NCI-H524 treated with DMSO at 0.1 percent for 48 hours (cell line): ENCODE results near the gene HOXA2.

Experiments used
- DNase-seq: peaks from one replicate; lab custom pipeline; 2025; lab: John Stamatoyannopoulos, UW

The HOXA2 gene

DNA sequence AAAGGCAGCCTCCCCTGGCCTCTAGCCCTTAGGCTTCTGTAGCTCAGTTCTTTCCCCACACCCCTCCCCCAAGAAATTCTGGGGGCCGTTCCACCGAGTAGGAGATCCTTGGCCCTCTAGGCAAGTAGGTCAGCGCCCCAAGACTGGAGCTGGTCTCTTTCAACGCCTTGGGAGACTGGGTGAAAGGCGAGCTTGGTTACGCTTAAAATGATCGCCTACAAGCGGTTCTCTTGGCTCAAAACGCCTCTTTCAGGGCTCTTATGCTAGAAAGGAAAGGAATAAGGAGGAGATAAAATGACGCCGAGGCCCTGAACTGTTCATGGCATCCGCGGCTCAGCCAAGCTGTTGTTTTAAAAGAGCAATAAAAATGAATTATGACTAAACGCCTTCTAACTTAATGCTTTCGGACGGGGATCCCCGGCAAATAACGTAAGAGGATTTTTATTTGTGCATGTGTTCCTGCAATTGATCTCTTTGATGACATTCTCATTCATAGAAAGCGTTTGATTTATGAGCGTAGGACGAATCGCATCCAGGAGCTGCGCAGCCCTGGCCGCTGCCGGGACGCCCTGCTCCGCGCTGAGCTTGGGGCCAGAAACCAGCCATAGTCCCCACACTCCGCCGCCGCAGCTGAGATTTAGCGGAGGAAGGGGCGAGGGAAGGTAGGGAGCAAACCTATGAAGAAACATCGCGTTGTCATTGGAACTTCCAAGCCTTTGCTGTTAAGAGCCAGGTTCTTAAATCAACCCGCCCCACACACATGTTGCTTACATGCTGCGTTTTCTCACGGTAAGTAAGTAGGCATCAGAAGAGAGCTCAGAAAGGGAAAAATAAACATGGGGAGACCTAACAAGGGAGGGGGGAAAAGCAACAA, 3.7 kb downstream of the HOXA2 start:
- no peak for DNase-seq

DNA sequence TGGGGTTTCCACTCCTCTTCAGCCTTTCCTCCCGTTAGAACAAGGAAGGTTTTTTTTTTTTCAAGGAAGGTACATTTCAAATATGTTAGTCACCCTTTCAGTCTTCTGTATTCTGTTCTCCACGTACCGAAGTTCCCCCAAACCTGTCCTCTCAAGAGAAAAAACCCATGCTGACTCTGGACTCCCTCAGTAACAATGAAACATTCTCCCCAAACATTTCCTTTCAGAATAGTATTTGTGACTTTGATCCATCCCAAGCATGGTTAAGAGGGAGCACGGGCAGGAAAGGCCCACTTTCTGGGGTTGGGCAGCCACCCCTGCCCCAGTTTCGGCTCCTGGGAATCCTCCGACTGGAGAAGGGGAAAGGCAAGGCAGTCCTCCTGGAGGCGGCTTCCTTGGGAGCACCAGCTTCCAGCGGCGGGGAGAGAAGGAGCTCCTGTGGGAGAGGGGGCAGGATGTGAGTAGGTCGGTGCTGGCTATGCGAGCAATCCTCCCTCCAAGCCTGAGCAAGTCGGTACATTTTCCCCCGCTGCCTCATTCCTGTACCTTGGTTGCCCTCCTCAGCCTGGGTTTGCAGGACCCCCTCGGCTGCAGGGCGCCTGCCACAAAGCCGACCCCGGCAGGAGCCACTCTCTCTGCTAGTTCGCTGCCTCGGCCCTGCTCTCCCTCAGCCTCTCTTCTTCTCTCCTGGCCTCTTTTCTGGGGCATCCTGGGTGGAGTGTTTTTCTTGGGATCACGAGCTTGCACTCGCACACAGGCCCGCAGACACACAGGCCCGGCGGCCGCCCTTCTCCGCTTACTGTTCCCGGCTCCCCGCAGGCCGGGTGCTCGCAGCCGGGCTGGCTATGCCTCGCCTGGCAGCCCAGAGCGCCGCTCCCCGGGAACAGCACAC, 4.6 kb downstream of the HOXA2 start:
- DNase-seq: no peak

DNA sequence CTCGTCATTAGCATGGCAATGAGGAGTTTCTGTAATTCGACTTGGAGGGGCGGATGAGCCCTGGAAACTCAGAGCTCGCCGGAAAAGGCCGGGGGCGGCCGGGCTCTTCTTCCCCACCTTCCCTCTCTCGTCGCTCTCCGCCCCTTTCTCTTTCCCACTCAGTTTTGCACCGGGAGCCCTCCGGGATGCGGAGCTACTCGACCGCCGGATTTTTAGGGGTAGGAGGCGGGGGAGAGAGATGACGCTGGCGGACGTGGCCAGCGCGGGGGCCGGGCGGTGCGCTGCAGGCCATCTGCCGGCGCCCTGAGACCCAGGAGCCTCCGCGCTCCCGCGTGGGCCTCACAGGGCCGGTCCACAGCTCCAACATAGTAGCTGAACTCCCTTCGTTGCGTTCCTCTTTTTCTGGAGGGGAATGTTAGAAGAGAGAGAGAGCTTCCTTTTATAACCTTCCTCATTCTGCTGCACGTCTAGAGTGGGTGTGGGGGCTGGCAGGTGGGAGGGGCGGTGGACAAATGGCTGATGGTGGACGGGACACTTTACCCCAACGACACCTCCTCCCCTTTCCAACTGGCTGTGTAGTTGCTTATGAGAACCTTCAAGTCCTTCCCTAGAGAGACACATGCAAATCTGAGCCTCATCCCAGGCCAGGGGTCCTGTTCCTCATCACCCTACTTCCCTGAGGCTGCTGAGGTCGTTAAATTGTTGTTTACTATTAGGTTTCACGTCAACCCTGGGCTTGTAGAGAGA, 5.5 kb downstream of the HOXA2 start:
- DNase-seq: no peak

DNA sequence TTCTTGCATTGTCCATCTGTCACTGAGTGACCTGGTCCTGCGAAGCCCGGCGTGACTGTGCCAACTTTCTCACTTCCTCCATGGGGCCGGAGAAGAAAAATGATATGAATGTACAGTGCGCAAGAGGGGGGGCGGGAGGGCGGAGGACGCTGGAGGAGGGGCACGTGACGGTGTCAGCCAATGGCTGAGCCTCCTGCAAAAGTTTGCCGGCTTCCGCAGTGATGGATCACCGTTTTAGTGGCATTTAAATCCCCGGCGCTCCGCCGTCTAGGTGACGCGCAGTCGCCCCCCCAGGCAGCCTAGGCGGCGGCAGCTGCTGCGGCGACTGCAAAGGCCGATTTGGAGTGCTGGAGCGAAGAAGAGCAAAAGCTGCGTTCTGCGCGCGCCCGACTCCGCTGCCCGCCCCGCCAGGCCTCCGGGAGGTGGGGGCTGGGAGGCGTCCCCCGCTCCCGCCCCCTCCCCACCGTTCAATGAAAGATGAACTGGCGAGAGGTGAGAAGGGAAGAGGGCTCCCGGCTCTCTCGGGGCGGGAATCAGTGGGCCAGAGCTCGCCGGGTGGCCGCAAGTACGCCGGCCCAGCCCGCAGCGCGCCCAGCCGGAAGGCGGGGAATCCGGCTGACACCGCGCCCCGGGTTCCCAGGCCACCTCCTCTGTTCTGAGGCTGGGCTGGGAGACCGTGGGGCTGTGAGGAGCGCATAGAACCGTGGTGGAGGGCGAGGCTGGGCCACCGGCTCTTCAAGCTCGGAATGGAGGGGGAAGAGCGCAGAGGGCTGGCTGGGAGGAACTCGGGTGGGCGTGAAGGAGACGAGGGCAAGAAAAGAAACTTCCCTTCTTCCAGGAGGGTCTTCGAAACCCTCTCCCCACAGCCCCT, 6.4 kb downstream of the HOXA2 start, which contains the start of gene HOXA1:
TSS of gene HOXA1 (minus strand) at position 104 of the 871 bp plus-strand sequence. CDS start at position 16, 88 bp downstream.
- DNase-seq: peak; percentile 50

DNA sequence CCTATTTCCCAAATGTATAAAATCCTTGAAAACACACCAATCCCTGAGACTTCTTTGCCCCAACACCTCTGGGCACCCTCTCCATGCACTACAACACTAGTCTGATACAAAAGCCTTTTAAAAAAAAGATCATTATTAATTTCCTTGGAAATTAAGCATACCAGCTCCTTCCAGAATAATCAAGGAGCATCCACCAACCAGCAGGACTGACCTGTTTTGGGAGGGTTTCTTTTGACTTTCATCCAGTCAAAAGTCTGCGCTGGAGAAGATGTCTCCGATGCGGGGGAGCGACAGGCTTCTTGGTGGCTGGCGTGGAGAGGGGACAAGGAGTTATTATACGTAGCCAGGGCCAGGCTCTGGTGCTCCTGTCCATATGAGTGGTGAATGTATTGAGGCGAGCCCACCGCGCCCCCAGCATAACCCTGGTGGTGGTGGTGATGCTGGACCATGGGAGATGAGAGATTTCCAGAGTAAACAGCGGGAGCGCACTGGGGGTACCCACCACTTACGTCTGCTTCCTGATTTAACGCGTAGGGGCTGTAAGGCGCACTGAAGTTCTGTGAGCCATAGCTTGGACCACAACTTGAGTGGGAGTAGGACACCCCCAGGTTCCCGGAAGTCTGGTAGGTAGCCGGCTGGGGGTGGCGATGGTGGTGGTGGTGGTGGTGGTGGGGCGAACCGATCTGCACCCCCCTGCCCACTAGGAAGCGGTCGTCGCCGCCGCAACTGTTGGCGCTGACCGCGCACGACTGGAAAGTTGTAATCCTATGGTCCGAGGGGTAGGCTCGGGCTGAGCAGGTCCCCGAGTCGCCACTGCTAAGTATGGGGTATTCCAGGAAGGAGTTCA, 7.2 kb downstream of the HOXA2 start:
- no peak for DNase-seq

DNA sequence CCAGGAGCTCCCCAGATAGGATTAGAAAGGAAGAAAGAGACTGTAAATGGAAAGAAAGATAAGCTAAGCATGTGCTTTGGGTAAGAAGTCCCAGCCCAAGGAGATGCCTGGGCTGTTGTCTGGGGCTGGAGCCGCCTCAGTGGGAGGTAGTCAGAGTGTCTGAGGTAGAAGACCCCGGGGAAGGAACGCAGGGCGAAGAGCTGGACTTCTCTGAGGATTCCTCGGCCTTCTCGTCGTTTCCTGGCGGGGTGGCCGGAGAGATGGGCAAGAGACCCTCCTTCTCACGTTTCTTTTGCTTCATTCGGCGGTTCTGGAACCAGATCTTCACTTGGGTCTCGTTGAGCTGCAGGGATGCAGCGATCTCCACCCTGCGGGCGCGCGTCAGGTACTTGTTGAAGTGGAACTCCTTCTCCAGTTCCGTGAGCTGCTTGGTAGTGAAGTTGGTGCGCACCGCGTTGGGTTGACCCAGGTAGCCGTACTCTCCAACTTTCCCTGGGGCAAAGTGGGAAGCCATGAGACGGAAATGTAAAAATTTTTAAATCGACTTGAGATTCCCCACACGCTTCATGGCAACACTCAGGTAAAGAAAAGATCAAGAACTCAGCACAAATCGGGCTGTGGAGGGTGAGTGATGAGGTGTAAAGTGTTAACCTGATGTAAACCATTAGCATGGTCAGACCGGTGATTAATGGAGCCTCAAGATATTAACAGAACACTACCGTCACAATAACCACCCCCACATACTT, 8.0 kb downstream of the HOXA2 start:
- DNase-seq: no peak

DNA sequence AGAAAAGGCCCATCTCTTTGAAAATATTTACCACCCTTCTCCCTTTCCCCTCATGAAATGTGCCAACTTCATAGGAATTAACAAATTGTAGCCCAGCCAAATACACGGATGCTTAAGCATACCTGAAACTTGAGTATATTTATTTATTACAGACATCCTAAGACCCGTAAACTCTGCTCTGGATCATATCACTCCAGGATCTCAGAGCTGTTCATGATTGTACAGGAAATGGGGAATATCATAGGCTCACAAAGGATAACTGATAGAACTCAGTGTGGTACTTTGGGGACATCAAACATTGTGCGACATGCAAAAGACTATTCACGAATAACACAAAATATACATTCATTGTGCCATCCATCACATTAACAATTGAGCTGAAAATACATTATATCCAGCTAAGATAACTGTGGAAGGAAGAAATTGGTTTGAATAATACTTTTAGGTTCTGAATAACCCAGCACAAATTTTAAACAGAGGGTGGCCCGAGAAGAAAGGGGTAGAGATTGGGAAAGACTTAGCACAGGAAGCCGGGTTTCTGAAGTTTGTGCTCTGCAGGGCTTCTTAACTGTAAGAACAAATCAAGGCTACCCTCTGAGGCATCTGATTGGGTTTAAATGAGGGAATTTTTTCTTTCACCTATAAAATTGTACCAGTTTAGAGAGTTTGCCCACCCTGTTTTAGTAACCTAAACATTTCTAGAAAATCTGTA, 9.1 kb downstream of the HOXA2 start:
- DNase-seq: no peak

DNA sequence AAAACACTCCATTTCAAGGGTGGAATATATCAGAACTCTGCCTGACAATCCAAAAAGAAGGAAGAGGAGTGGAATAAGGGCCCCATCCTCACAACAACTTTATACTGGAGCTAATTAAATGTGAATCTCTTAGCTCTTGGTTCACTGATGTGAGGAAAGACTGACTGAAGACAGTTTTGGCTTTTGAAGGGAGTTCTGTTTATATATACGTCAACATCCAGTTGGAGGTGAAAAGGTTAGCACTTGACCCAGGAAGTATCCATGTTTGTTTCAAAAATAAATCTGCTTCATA, 9.7 kb downstream of the HOXA2 start:
- no peak for DNase-seq

DNA sequence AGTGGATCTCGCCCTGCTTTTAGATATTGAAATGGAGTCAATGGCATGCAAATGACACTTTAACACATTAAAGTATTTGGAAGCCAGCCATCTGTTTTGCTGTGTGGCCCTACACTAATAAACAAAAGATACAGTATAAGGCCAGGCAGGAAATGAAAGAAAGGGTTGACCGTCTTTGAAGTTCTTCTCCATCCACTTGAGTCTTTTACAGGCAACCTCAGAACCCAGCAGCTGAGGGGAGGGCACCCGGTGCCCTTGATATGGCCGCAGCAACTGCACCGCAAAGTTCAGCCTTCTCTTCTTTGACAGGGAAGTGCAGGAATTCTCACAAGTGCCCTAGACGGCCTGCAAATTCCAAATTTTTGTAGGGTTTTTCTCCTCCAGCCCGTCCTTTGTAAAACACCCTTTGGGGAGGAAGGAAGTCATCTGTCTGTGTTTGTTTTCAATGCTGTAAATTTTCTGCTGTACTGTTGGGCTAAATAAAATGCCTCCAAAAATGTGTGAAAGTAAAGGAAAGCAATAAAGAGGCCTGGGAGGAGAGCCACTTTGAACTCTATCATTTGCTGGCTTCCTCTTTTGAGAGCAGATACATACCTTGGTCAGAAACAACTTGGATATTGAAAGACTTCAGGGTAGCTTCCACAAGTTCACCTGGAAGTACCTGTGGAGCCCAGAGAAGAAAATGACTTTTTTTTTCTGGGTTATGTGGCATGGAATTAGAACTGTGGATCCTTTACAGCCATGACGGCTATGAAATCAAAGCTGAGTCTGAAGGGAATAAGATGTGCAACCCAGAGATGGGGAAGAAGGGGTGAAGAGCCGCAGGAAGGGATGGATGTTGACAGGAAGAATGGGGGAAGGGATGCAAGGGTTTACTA, 10.3 kb downstream of the HOXA2 start:
- no peak for DNase-seq

DNA sequence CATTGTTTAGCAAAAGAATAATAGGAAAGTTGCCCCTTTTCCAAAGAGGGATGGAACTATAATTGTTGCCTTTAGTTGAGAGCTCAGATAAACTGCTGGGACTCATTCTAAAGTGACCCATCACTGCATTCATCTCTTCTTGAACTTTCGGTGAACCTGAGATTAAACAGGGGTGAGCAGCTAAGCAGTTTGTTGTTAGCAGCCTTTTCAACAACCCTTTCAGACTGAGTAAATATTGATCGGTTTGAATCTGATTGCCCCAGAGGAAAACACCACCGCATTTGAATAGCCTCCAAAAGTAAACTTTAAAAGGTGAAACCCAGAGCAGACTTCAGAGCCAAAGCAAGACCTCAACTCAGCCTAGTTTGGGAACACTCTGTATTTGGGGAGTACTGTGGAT, 11.4 kb downstream of the HOXA2 start:
- no peak for DNase-seq

DNA sequence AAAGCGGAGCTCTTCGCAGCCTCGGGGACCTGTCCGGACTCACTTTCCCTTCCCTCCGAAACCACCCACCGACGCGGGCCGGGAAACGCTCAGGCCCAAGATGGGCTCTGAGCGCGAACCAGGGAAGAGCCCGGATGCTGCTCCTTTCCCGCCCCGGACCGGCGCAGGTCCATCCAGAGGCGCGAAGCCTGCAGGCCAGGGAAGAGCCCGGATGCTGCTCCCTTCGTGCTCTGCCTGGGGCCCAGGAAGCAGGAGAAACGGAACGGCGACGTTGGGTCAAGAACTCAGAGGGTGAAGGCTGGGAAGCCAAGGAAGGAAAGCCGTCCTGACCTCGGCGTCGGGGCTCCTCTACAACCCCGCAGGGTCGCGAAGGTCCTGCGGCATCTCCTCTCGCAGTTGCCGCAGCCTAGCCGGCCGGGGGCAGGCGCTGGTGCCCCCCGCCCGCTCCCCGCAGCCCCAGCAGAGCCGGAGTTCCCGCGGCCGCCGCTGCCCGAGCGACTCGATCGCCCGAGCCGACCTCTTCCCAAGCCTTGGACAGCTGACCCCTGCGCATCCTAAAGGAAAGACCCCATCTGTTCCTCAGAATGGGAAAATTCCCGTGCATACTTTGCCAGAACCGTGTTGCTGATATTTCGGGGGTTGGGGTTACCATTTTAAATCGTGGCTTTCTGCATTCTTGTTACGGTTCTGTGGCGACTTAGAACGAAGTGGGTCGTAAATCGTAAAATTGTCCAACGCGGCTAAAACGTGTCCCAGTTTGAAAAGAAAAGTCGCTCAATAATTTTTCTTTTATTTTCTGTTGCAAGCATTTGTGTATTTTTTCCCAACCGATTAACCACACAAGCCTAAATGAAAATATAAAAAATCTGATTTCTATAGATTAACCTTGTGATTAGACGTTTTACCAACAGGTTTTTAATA, 14.2 kb downstream of the HOXA2 start:
- no peak for DNase-seq

DNA sequence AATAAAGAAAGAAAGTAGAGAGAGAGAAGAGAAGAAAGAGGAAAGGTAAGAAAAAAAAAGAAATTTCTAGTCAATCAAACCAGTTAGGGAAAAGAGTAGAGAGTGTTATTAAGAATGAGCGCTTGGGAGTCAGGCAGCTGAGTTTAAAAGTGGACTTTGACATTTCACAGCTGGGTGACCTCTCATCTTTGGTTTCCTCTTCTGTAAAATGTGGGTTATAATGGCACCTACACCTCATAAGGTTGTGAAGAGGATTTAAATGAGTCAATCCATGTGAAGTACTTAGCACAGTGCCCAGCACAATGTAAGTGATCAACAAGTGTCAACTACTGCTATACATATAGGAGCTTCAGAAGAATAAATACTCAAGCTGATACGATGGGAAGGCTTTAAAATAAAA, 18.8 kb downstream of the HOXA2 start:
- no peak for DNase-seq

DNA sequence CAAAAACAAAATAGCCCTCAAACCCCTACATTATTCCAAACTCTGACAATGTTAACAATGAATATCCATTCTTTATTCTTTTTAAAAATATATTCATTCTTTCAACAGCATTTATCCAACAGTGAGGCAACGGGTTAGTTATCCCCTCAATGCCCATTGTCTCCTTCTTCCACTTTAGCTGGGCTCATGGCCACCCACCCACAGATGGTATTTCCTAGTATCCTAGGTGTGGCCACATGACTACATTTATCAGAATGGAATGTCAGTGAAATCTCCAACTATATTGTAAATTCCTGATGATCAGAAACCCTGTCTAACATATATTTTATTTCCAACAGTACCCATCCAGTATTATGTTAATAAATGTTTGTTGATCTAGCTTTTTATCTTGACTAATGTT, 20.3 kb downstream of the HOXA2 start:
- no peak for DNase-seq

DNA sequence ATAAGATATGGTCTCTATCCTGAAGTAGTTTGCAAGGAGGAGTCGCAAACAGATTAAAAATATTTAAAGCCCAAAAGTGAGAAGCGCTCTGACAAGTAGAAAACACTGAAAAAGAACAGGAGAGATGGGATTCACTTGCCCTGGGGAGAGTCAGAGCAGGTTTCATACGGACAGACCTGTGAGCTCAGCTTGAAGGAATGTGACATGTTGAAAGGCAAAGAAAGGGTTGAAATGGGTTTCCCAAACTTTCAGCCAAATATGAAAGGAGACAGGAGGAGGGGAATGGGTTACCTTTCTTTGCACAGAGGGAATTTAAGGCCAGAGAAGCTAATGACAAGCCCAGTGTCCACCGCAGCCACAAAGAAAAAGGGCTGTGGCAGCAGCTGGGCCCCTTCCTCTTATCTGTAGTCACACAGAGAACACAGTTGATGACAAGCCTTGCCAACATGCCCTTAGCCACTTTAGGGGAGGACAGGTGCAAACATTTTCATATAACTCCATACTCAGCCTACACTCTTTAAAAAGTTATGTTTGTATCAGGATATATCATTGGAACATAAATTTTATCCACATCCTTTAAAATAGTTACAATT, 21.5 kb downstream of the HOXA2 start:
- no peak for DNase-seq

DNA sequence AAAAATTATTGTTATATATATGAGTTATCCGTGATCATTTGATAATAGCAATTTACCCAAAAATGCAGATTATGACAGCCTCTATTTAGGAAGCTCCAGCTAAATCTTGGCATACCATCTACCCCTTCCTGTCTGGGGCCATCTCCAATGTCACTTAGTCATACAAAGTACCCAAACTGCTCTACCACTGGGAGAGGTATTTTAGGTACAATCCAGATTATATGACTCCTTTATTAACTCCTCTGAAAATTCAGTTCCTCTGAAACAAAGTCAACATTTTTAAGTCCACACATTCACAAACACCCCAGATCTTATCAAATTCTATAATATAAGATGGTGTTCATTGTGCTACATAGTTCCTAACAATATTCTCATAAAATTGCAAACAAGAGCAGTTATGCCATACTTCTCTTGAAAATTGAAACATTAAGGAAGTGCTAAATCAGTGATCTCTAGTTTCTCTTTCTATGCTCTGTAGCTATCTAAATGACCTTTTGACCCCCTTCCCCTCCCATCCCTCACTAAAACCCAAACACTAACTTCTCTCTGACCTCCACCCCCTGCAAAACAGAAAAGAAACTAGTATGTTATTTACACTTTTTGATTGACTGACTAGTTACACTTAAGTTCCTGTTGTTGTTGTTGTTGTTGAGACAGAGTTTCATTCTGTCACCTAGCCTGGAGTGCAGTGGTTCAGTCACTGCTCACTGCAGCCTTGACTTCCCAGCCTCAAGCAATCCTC, 23.1 kb downstream of the HOXA2 start:
- DNase-seq: no peak
